ENCODE measurements around the gene RBM33.

Gene RBM33

GRCh38 chr7:155752756-155753445, 108.4 kb downstream of the RBM33 start:
- no peaks in the 10 kb centered on the region for H3K9me3 ChIP-seq (ENCODE audit: control insufficient read depth in 1 of 2, low read length in 2 of 2)
- H3K27me3 ChIP-seq (ENCODE audit: low read depth, low read length), result no peaks in the 10 kb centered on the region
- no peak overlapping the region for H3K4me3 ChIP-seq (ENCODE audit: low read depth in 1 of 2, low read length in 2 of 2)
- peaks cover 10 to 31% of the 10 kb centered on the region in 2 donors for H3K4me1 ChIP-seq (ENCODE audit: control insufficient read depth in 1 of 2, insufficient read depth in 2 of 2, low read length in 2 of 2)
- H3K36me3 ChIP-seq (ENCODE audit: control insufficient read depth in 1 of 2, insufficient read depth in 2 of 2, low read length in 2 of 2), result no peaks in the 10 kb centered on the region
- H3K27ac ChIP-seq (ENCODE audit: low read length), result no peak overlapping the region

- H3K27me3 ChIP-seq (ENCODE audit: low read depth, low read length), result no peaks in the 10 kb centered on the region
- peaks cover 10 to 31% of the 10 kb centered on the region in 2 donors for H3K4me1 ChIP-seq (ENCODE audit: control insufficient read depth in 1 of 2, insufficient read depth in 2 of 2, low read length in 2 of 2)
- H3K4me3 ChIP-seq (ENCODE audit: low read depth in 1 of 2, low read length in 2 of 2), result no peak overlapping the region
- H3K9me3 ChIP-seq (ENCODE audit: control insufficient read depth in 1 of 2, low read length in 2 of 2), result no peaks in the 10 kb centered on the region
- no peak overlapping the region for H3K27ac ChIP-seq (ENCODE audit: low read length)
- peaks cover 0 to 2% of the 10 kb centered on the region in 2 donors for H3K36me3 ChIP-seq (ENCODE audit: control insufficient read depth in 1 of 2, insufficient read depth in 2 of 2, low read length in 2 of 2)
Observed at GRCh38 chr7:155753446-155753965, 109.0 kb downstream of the RBM33 start.

GRCh38 chr7:155754165-155754564, 109.7 kb downstream of the RBM33 start:
- Histone ChIP-seq H3K36me3 (ENCODE audit: control insufficient read depth in 1 of 2, insufficient read depth in 2 of 2, low read length in 2 of 2) (peaks cover 0 to 6% of the 10 kb centered on the region in 2 donors), H3K9me3 (ENCODE audit: control insufficient read depth in 1 of 2, low read length in 2 of 2) (no peaks in the 10 kb centered on the region), H3K27ac (ENCODE audit: low read length) (no peak overlapping the region), H3K4me1 (ENCODE audit: control insufficient read depth in 1 of 2, insufficient read depth in 2 of 2, low read length in 2 of 2) (peaks cover 10 to 25% of the 10 kb centered on the region in 2 donors), H3K4me3 (ENCODE audit: low read depth in 1 of 2, low read length in 2 of 2) (no peak overlapping the region), H3K27me3 (ENCODE audit: low read depth, low read length) (no peaks in the 10 kb centered on the region)

- no peak overlapping the region for H3K4me3 ChIP-seq (ENCODE audit: low read depth in 1 of 2, low read length in 2 of 2)
Observed at GRCh38 chr7:155755026-155755425, 110.6 kb downstream of the RBM33 start.

GRCh38 chr7:155756322-155756721, 111.9 kb downstream of the RBM33 start:
- Histone ChIP-seq H3K27me3 (ENCODE audit: low read depth, low read length) (no peaks in the 10 kb centered on the region), H3K9me3 (ENCODE audit: control insufficient read depth in 1 of 2, low read length in 2 of 2) (no peaks in the 10 kb centered on the region), H3K27ac (ENCODE audit: low read length) (no peak overlapping the region), H3K36me3 (ENCODE audit: control insufficient read depth in 1 of 2, insufficient read depth in 2 of 2, low read length in 2 of 2) (peaks cover 6% of the 10 kb centered on the region in 2 donors), H3K4me1 (ENCODE audit: control insufficient read depth in 1 of 2, insufficient read depth in 2 of 2, low read length in 2 of 2) (peaks cover 10 to 17% of the 10 kb centered on the region in 2 donors), H3K4me3 (ENCODE audit: low read depth in 1 of 2, low read length in 2 of 2) (no peak overlapping the region)

More at GRCh38 chr7:155755026-155755425, 110.6 kb downstream of the RBM33 start:
- H3K27ac ChIP-seq (ENCODE audit: low read length), result no peak overlapping the region
- peaks cover 3 to 6% of the 10 kb centered on the region in 2 donors for H3K36me3 ChIP-seq (ENCODE audit: control insufficient read depth in 1 of 2, insufficient read depth in 2 of 2, low read length in 2 of 2)
- peaks cover 10 to 25% of the 10 kb centered on the region in 2 donors for H3K4me1 ChIP-seq (ENCODE audit: control insufficient read depth in 1 of 2, insufficient read depth in 2 of 2, low read length in 2 of 2)
- no peaks in the 10 kb centered on the region for H3K9me3 ChIP-seq (ENCODE audit: control insufficient read depth in 1 of 2, low read length in 2 of 2)
- H3K27me3 ChIP-seq (ENCODE audit: low read depth, low read length), result no peaks in the 10 kb centered on the region

GRCh38 chr7:155758348-155758747, 113.9 kb downstream of the RBM33 start:
- peaks cover 6% of the 10 kb centered on the region in 2 donors for H3K36me3 ChIP-seq (ENCODE audit: control insufficient read depth in 1 of 2, insufficient read depth in 2 of 2, low read length in 2 of 2)
- no peak overlapping the region for H3K4me3 ChIP-seq (ENCODE audit: low read depth in 1 of 2, low read length in 2 of 2)
- H3K27me3 ChIP-seq (ENCODE audit: low read depth, low read length), result no peaks in the 10 kb centered on the region
- no peak overlapping the region for H3K27ac ChIP-seq (ENCODE audit: low read length)
- H3K4me1 ChIP-seq (ENCODE audit: control insufficient read depth in 1 of 2, insufficient read depth in 2 of 2, low read length in 2 of 2), result peaks cover 6 to 17% of the 10 kb centered on the region in 2 donors
- H3K9me3 ChIP-seq (ENCODE audit: control insufficient read depth in 1 of 2, low read length in 2 of 2), result no peaks in the 10 kb centered on the region

- no peak overlapping the region for H3K27ac ChIP-seq (ENCODE audit: low read length)
- H3K27me3 ChIP-seq (ENCODE audit: low read depth, low read length), result no peaks in the 10 kb centered on the region
- no peaks in the 10 kb centered on the region for H3K9me3 ChIP-seq (ENCODE audit: control insufficient read depth in 1 of 2, low read length in 2 of 2)
- peaks cover 14 to 18% of the 10 kb centered on the region in 2 donors for H3K36me3 ChIP-seq (ENCODE audit: control insufficient read depth in 1 of 2, insufficient read depth in 2 of 2, low read length in 2 of 2)
- peaks cover 0 to 9% of the 10 kb centered on the region in 2 donors for H3K4me1 ChIP-seq (ENCODE audit: control insufficient read depth in 1 of 2, insufficient read depth in 2 of 2, low read length in 2 of 2)
- no peak overlapping the region for H3K4me3 ChIP-seq (ENCODE audit: low read depth in 1 of 2, low read length in 2 of 2)
Observed at GRCh38 chr7:155759740-155760430, 115.4 kb downstream of the RBM33 start.

GRCh38 chr7:155761162-155761561, 116.7 kb downstream of the RBM33 start:
- Histone ChIP-seq H3K4me3 (ENCODE audit: low read depth in 1 of 2, low read length in 2 of 2) (no peak overlapping the region), H3K27ac (ENCODE audit: low read length) (no peak overlapping the region), H3K27me3 (ENCODE audit: low read depth, low read length) (no peaks in the 10 kb centered on the region), H3K9me3 (ENCODE audit: control insufficient read depth in 1 of 2, low read length in 2 of 2) (no peaks in the 10 kb centered on the region), H3K36me3 (ENCODE audit: control insufficient read depth in 1 of 2, insufficient read depth in 2 of 2, low read length in 2 of 2) (peaks cover 24 to 26% of the 10 kb centered on the region in 2 donors), H3K4me1 (ENCODE audit: control insufficient read depth in 1 of 2, insufficient read depth in 2 of 2, low read length in 2 of 2) (peaks cover 0 to 9% of the 10 kb centered on the region in 2 donors)

- Histone ChIP-seq H3K9me3 (ENCODE audit: control insufficient read depth in 1 of 2, low read length in 2 of 2) (no peaks in the 10 kb centered on the region), H3K27me3 (ENCODE audit: low read depth, low read length) (no peaks in the 10 kb centered on the region), H3K4me1 (ENCODE audit: control insufficient read depth in 1 of 2, insufficient read depth in 2 of 2, low read length in 2 of 2) (peaks cover 0 to 9% of the 10 kb centered on the region in 2 donors), H3K4me3 (ENCODE audit: low read depth in 1 of 2, low read length in 2 of 2) (no peak overlapping the region), H3K27ac (ENCODE audit: low read length) (no peak overlapping the region), H3K36me3 (ENCODE audit: control insufficient read depth in 1 of 2, insufficient read depth in 2 of 2, low read length in 2 of 2) (peaks cover 26 to 33% of the 10 kb centered on the region in 2 donors)
Observed at GRCh38 chr7:155762036-155762435, 117.6 kb downstream of the RBM33 start.

- Histone ChIP-seq H3K27me3 (ENCODE audit: low read depth, low read length) (no peaks in the 10 kb centered on the region), H3K36me3 (ENCODE audit: control insufficient read depth in 1 of 2, insufficient read depth in 2 of 2, low read length in 2 of 2) (peaks cover 32 to 39% of the 10 kb centered on the region in 2 donors), H3K9me3 (ENCODE audit: control insufficient read depth in 1 of 2, low read length in 2 of 2) (no peaks in the 10 kb centered on the region), H3K27ac (ENCODE audit: low read length) (no peak overlapping the region), H3K4me1 (ENCODE audit: control insufficient read depth in 1 of 2, insufficient read depth in 2 of 2, low read length in 2 of 2) (peaks cover 0 to 9% of the 10 kb centered on the region in 2 donors), H3K4me3 (ENCODE audit: low read depth in 1 of 2, low read length in 2 of 2) (no peak overlapping the region)
Observed at GRCh38 chr7:155762655-155763054, 118.2 kb downstream of the RBM33 start.

GRCh38 chr7:155763122-155763521, 118.7 kb downstream of the RBM33 start:
- H3K27ac ChIP-seq (ENCODE audit: low read length), result no peak overlapping the region
- H3K4me3 ChIP-seq (ENCODE audit: low read depth in 1 of 2, low read length in 2 of 2), result no peak overlapping the region
- peaks cover 0 to 9% of the 10 kb centered on the region in 2 donors for H3K4me1 ChIP-seq (ENCODE audit: control insufficient read depth in 1 of 2, insufficient read depth in 2 of 2, low read length in 2 of 2)
- H3K9me3 ChIP-seq (ENCODE audit: control insufficient read depth in 1 of 2, low read length in 2 of 2), result no peaks in the 10 kb centered on the region
- peaks cover 37 to 44% of the 10 kb centered on the region in 2 donors for H3K36me3 ChIP-seq (ENCODE audit: control insufficient read depth in 1 of 2, insufficient read depth in 2 of 2, low read length in 2 of 2)
- no peaks in the 10 kb centered on the region for H3K27me3 ChIP-seq (ENCODE audit: low read depth, low read length)
